ENCODE results near the gene SPATA22.

DNA sequence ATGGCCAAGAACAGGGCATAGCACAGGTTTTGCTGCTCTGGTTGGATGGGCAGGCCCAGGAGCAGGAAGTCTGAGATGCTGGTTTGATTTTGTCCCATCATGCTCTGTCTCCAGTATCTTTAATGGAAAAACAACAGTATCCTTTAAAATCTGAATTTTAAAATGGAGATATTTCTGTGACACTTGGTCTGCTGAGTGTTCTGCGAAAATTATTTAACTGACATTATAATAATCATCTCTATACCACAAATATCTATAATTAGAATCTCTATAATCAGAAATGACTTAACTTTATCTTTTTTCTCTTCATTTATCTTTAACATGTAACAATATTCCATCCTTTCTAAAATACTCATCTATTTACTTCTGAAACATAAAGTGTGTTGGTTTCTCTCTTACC, 73.3 kb downstream of the SPATA22 start, which contains the start of gene OR1E1:
- TF ChIP-seq USF1 (IDR thresholded peaks at IDR 0.05) (no peak), TEAD4 (IDR thresholded peaks at IDR 0.05) (no peak), EGR1 (IDR thresholded peaks at IDR 0.05) (no peak), REST (IDR thresholded peaks at IDR 0.05; ENCODE audit: low read depth) (no peak), EP300 (IDR thresholded peaks at IDR 0.05; ENCODE audit: borderline replicate concordance) (no peak), YY1 (IDR thresholded peaks at IDR 0.05; ENCODE audit: low read depth) (no peak)
